ENCODE results near the gene CNTN4. TPM values are rescaled to one million over a fixed set of nuclear protein-coding genes. Genes with fewer than 3 reads are reported as not detected.

The CNTN4 gene
- polyA plus RNA-seq, 5 donors: 7.1 to 12.3 (median 8.3) TPM

DNA sequence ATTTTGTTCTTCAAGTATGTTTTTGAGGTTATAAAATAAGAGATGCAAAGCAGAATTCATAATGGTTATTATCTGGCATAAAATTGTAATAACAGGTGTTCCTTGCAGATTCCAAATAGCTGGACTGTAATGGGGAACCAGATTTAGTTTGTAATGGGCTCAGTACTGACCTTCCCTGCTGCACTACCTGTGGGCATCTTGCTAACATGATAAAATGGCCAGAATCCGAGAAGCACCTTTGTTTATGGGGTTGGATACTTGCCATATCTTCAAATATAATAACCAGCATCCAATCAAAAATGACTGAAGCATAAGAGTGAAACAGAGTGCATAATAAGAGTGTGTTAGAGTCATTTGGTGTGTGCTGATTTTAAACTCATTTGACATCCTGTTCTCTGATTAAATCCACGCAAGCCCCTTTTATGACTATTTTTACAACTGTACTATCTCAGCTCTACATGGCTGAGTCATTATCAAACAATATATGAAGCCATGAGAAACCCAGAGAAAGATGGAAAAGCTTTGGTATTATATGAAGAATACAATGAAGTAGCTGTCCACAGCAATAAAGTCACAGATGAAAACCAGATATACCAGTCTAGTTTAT, 292.4 kb downstream of the CNTN4 start:
- DNase-seq: no peak

DNA sequence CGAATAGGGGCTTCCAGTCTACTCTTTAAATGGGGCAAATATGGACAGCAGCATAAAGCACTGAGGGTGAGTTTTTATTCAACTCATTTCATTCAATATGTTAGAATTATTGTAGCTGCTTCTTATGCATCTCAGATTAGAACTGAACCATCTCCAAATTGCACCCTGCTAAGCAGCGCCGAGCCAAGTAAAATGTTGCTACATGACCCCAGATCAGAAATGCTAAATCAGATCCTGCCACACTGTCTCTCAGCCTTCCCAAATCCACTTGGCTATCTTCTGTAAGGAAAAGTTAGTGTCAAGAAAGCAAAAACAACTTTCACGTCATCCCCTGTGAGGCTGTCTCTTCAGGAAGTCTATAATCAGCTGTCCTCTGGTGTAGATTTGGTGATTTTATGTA, 293.2 kb downstream of the CNTN4 start:
- no peak for DNase-seq

DNA sequence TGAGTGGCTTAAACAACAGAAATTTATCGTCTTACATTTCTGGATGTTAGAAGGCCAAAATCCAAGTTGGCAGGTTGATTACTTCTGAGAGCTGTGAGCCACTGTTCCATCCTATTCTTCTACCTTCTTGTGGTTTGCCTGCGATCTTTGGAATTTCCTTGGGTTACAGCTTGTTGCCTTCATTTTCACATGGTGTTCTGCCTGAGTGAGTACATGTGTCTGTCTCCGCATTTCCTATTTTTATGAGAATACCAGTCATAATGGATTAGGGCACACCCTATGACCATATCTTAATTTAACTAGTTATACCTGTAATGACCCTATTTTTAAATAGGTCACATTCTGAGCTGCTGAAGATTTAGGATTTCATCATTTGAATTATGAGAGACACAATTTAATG, 294.3 kb downstream of the CNTN4 start:
- DNase-seq: no peak

DNA sequence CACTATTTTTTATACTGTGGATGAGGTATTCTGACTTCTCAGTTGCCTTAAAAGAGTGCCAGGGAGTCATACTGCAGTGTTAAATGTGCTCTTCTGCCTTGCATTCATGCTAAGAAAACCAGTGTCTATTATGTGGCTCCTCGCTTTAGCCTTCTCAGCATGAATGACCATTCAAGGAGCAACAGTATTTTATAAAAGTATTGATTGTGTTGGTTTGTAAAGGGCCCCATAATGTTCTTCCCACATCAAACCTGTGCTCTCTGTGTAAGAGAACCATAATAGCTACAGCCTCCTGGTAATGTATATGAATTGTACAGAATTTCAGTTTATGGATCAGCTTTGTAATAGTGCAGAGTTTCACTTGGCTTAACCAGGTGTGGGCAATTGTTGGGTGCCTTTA, 316.4 kb downstream of the CNTN4 start:
- DNase-seq: no peak

DNA sequence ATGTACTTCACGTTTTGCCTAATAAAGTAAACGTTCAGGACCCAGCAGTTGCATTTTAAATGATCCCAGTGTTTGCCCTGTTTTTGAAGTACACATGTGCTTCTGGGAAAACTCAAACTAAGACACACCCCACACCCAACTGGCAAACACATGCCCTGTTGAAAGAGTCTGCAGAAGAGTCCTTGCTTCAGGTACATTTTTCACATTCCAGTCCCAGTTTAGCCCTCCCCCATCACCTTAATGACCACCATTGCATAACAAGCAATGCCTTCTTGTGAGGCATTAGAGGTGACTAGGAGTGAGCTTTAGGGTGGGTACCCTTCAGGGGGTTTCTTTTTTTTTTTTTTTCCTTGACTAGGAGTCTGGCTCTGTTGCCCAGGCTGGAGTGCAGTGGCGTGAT, 322.3 kb downstream of the CNTN4 start:
- peak; percentile 12 to 23 for DNase-seq

DNA sequence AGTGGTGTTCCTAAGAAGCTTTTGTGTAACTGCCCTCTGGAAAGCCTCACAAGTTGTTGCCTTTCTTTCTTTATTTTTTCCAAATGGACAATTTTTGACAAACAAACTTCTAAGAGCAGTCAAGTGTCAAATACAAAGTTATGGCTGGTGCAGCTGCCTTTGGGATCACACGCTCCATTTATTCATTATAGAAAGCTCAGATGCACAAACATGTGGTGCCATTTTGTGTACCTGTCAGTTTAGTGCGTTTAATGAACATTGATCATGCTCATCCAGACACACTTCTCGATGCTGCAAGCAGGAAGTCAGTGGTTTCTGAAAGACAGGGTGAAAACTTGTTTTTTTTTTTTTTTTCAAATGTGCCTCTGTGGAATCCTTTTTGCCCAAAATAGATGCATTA, 324.5 kb downstream of the CNTN4 start:
- no peak for DNase-seq

DNA sequence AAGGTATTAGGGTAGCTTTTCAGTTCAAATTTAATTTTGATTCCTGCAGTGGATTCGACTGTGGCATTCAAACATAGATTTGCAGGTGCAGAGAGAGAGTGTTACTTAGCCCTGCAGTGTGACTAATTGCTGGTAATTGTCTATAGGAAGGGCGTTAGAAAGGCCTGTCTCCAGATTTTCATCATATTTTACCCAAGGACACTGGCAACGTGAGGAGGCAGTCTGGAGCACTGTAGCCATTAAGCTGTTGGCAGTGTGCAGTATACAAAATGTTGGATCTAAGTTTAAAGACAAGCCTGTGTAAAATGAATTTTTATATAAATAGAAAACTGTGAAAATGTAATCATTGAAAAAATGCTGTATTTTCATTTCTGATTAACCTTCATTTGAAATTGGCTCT, 342.9 kb downstream of the CNTN4 start:
- DNase-seq: no peak

DNA sequence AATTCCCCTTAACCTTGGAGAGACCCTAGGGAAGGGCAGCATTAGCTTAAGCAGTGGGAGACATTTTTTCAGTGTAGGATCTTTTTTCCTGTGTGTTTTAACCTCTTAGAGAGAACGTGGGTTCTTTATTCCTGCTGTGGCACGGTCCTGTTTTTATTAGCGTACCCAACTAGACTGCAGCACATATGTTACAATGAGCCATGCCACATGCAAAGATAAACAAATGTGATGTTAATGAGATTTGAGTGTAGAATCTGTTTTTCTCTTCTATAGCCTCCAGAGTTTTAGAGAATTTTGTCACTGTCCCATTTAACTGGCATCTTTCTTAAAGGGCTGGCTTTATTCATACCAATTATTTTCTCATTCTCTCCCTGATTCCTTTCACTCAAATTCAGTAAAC, 347.5 kb downstream of the CNTN4 start:
- DNase-seq: no peak

DNA sequence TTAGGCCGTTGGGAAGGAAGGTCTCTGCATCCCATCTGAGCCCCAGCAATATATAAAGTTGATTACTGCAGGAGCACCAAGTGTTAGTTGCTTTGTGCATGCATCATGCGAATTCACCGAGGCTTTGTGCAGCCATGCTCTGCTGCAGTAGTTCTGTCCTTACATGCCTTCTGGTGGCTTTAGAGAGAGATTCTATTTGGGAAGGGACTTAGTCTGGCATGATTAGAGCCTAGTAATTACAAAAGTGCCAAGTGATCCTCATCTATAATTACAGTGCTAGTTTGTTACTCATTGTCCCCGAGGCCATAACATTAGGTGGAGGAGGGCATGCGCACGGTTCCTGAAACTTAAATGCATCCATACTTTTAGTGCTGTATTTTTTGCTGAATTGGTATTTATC, 353.6 kb downstream of the CNTN4 start:
- DNase-seq: no peak

DNA sequence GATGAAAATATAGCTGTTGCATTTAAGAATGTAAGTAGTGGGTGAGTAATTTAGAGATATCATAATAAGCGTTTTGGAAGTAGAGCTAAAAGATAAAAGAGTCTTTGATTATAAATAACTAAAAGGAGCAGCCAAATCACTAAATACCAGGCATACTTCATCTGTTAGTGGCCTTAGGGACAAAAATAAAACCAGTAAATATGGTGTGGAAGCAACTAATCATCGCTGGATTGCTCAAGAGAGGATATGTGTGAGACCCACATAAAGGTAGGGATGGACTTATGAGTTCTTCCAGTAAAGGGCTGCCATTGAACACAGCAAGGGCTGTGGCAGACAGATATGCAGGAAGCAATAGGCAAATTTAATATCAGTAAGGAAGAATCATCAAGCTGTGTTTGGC, 356.2 kb downstream of the CNTN4 start:
- DNase-seq: no peak

DNA sequence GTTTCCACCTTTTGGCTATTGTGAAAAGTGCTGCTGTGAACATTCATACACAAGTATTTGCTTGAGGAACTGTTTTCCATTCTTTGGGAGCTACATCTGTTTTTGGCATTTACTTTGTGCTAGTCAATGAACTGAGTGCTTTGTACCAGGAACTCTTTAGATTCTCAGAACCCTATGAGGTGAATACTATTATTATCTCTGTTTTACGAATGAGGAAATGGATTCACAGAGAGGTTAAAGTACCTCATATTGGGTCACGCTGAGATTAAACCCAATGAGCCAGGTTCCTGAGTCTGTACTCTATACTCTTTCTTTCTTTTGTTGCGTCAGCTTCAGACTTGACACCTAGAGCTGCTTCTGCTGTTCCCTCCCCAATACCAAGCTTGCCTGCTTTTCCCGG, 358.1 kb downstream of the CNTN4 start:
- DNase-seq: no peak

DNA sequence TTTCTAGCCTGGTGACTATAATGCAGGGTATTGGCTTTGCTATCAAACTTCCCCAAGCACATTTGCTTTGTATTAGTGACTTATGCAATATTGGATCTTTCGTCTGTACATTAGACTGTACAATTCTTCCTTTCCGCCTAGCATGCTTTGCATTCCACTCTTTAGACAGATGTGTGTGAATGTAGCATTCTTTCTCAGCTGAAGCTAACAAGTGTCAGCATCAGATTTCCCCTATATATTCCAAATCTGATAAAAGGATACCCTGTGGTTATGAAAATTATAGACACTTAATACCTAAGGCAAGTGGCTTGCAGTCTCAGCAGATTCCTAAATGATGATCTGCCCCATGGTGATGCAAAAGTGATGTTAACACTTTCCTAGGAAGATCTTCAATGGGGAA, 360.1 kb downstream of the CNTN4 start:
- DNase-seq: no peak

DNA sequence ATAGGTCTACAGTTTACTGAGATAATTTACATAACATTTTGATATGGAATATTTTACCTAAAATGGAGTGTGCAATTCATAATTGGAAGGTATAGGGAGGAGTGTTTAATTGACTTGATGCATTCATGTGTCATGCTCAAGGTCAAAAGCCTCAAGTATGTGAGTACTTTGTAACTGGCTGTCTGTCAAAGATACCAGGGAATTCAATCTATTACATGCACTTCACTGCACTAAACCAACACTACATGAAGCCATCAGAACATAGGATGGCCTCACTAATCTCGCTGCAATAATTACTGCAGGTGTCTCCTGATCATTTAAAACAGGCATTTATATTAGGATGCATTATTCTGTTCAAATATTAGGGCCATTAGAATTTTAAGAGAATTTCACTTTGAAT, 367.2 kb downstream of the CNTN4 start:
- DNase-seq: no peak

DNA sequence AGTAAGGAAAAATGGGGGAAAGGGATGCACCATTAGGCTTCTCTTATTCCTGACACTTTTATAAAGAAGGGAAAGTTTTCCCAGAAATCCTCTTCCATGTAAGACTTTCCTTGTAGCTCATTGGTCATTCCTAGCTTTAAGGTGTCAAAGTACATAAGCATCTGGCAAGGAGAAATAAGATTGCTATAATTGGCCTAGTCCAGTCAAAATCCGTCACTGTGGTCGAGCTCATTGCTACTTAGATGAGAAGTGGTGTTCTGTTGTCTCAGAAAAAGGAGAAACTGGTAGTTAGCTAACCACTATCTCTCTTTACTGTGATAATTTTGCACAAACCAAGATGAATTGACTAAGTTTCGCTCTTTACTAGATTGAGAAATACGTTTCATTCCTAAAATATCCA, 370.1 kb downstream of the CNTN4 start:
- no peak for DNase-seq

DNA sequence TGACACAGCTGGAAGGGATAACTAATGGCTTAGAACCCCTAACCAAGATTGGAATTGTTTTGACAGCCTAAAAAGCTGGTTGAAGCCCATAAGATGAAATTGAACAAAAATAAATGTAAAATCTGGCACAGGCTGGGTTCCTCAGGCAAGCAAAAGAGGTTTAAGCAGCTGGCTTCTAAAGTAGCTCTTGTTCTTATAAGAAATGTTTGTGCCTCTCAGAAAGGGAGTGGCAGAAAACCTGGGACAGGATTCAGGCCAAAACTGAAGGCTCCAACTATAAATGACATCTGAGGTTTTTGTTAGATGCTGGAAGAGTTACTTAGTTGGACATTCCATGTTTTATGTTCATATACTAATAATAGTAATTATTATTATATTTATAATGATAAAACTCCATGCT, 378.3 kb downstream of the CNTN4 start:
- DNase-seq: no peak

DNA sequence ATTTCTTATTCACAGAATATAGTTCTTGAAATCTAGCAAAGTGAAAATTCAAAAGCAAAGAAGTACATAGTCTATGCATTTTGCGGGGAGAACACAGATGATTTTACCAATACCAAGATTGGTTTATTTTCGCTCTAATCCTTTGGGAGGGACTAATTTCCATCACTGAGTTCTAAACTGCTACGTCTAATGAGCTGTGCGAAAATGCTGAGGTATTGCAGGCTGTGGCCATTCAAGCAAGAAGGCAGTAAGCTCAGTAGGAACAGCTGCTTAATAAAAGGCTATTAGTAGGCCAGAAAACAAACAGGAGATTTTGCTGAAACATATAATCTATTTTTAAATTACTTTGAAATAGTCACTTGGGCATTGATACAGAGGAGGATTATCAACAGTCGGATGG, 379.0 kb downstream of the CNTN4 start:
- DNase-seq: no peak

DNA sequence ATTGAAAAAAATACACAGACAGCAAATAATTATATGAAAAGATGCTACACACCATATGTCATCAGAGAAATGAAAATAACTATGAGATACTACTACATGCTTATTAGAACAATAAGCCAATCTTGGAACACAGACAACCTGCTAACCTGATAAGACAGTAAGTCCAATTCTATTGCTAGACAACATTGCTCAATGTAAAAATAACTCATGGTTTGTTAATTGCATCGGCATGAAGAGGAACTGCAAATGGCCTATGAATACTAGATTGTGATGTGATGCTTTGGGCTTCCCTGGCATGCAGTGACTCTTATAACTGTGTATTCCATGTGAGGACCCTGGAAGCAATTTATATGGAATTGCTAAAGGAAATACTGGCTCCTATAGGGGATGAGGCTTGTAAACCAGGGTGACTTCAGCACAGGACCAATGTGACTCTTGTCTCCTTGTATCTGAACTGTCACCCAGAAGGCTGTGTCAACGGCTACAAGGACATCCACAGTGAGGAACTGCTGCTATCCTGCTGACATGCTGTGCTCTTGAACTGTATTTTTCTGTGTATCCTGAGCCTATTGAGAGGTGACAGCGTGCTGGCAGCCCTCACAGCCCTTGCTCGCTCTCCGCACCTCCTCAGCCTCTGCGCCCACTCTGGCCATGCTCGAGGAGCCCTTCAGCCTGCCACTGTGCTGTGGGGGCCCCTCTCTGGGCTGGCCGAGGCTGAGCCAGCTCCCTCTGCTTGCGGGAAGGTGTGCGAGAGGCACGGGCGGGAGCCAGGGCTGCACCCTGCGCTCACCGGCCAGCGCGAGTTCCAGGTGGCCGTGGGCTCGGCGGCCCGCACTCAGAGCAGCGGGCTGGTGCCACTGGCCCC, 385.7 kb downstream of the CNTN4 start:
- no peak for DNase-seq

DNA sequence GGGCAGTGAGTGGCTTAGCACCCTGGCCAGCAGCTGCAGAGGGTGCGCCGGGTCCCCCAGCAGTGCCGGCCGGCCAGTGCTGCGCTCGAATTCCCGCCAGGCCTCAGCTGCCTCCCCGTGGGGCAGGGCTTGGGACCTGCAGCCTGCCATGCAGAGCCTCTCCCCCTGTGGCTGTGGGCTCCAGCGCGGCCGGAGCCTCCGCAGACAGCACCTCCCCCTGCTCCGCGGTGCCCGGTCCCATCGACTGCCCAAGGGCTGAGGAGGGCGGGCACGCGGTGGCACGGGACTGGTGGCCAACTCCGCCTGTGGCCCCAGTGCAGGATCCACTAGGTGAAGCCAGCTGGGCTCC, 386.3 kb downstream of the CNTN4 start:
- DNase-seq: no peak

DNA sequence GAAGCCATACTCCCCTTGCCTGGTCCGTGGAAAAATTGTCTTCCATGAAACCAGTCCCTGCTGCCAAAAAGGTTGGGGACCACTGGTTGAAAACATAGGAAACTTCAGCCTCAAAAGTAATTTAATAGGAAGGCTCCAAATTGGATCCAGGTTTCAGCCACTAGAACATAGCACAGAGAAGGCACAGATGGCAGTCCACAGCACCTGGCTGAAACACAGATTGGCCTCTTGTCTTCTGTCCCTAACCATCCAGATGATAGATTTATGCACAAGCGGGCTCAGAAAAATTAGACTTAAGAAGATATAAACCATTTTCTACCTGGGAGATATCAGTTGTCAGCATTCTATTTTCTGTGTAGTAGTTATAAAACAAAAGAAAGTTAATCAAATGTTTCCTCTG, 397.1 kb downstream of the CNTN4 start:
- DNase-seq: no peak

DNA sequence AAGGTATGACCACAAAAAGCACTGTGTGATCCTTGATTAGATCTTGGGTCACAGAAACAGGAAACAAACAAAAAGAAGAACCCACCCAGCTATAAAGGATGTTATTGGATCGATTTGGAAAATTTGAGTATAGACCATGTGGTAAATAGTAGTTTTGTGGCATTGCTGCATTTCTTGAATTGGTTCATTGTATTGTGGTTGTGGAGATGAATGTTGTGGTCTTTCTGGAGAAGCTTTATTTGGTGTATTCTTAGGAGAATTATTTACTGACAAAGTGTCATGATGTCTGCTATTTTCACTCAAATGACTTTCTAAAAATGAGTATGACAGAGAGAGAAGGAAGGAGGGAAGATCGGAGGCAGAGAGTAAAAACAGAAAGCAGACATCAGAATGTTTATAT, 406.2 kb downstream of the CNTN4 start:
- no peak for DNase-seq

DNA sequence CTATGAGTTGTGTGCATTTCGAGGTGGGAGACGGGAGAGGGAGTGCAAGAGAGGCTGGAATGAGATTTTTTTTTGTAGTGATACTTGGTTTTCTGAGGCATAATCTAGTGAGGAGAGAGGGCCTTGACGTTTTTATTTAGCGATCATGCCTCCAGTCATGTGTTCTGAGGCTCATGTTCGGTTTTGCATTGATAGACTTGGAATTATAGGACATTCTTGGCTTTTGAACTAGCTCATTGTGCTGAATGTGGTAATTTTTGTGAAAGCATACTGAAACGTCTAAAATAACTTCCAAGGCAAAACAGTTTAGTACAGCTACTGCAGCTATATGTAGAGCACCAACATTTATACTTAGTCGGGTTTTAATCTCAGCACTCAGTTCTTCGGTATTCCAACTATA, 408.1 kb downstream of the CNTN4 start:
- DNase-seq: no peak

DNA sequence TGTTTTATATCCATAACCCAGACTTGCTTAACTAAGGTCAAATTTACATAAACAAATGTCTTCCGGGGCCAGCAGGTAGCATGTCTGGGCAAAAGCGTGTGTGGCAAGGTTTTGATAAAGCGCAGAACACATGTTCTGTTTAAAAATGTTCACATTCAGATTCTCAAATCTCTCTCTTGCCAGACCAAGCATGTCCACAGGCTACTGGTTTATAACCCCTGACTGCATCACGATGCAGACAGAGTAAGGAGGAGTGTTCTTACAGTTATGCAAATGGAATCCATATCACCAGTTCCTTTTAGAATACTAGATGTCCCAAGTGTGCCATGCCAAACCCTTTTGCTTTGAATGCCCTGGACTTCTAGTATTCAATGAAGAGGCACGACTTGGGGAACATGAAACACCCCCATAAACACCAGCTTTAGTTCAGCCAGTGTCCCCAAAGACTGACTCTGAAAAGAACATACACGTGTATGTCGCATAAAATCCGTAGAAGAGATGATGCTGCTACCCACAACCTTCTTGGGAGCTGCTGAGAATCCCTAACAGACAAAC, 412.0 kb downstream of the CNTN4 start:
- no peak for DNase-seq

DNA sequence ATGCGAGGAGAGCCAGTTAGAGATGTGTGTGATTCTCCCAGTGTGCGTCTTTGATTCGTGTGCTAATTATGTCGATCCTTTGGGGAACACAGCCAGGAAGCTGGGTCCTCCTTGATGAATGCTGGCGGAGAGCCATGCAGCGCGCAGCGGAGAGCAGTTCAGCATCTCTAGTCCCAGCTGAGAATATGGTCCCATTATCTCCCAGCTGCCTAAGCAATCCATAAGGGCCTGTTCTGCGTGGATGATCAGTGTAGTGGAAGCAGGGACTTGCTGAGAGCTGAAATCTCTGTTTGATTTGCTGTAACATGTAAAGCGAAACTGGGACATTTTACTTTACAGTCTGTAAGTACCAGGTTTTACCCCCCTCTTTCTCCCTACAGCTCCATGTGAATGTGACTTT, 412.7 kb downstream of the CNTN4 start:
- DNase-seq: peak; percentile 10 to 13

DNA sequence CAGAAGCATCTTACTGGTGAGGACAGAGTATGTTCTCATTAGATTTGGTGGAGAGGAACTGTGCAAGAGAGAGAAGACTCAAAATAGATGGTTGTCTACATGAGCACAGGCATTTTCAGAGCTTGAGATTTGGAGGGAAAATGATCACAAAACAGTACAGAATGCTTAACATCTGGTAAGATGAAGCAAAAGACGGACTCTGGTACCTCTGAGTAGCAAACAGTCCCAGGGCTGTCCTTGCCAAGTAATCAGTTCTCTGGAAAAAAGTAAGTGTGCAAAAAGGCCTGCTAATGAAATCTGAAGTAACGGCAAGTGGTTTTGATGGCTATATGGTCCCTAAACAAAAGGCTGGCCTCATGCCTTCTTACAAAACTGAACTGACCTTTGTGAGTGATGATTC, 414.2 kb downstream of the CNTN4 start:
- DNase-seq: no peak

Data from right lung (tissue), 5 donors.